C4-2B (cell line): ENCODE results near the gene TAAR8.

Source experiments
- H3K27ac ChIP-seq: fragments of 450-650 bp; 2 replicates; pipeline ENCODE4 v1.5.1; 2017
- ZFX ChIP-seq: fragments of 450-650 bp; IDR thresholded peaks from 2 replicates; pipeline ENCODE4 v1.6.1; 2017
- TF ChIP-seq, protein P1 (sequence below): fragments of 450-650 bp; conservative IDR thresholded peaks from 2 replicates; pipeline ENCODE4 v1.5.1; 2017; ENCODE audit warnings: mild to moderate bottlenecking

The TAAR8 gene

DNA sequence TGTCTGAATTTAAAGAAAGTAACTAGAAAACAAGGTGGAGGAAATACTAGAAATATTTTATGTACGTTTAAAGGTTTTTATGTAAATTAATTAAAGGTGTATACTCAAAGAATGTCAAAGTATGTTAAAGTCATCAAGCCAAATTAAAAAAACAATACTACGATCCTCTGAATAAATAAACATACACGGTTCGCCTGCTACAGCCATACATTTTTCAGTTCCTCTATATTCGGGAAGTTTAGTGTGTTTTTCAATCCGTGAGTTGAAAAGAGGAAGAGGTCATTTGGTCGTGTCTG is 40.2 kb upstream of the TAAR8 start:
- H3K27ac ChIP-seq = peak overlapping the region; percentile 74

DNA sequence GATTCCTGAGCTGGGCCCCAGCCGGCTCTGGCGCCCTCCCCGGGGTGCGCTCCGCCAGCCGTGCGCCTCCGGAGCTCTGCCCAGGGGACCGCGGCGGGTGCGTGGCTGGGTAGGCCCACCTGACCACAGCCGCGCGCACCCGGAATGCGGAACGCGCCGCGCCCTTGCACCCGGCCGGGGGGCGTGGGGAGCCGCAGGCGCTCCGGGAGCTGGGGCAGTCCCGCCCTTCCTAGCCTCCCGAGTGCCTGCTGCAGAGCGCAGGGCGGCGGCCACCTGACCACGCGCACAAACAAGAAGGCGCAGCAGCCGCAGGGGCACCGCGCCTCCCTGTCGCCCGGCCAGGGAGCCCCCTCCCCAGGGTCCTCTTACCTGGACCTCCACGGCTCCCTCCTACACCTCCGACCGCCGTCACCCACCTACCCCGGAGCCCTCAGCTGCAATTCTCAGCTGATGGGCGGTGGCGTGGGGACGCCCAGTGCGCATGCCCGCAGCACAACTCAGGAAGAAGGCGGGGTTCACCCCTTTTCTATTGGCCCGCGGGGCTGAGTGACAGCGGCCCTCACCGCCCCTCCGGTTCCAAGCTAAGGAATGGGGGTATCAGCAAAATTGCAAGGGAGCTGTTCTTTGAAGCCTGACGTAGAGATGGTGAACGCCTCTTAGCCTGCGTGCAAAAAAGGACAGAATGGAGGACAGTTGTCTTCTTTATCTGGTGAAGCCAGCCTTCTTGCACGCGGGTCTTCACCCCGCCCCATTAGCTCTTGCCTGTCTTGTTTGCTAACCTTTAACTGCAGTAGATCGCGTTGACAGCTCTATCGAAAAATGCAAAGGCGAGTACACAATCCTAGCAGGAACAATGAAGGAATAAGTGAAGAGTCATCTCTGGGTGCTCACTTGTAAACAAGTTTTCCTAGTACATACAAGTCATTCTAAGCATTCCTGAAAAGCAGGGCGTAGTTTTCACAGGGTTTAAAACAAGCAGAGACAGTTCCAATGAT is 39.5 kb upstream of the TAAR8 start, which contains the start of gene STX7:
Gene STX7 (minus strand): TSS at position 479 of the 995 bp plus-strand sequence. CDS start 9,586 bp downstream, outside the sequence.
- peak; percentile 71 for TF ChIP-seq ZFX
- TF ChIP-seq, protein P1, sequence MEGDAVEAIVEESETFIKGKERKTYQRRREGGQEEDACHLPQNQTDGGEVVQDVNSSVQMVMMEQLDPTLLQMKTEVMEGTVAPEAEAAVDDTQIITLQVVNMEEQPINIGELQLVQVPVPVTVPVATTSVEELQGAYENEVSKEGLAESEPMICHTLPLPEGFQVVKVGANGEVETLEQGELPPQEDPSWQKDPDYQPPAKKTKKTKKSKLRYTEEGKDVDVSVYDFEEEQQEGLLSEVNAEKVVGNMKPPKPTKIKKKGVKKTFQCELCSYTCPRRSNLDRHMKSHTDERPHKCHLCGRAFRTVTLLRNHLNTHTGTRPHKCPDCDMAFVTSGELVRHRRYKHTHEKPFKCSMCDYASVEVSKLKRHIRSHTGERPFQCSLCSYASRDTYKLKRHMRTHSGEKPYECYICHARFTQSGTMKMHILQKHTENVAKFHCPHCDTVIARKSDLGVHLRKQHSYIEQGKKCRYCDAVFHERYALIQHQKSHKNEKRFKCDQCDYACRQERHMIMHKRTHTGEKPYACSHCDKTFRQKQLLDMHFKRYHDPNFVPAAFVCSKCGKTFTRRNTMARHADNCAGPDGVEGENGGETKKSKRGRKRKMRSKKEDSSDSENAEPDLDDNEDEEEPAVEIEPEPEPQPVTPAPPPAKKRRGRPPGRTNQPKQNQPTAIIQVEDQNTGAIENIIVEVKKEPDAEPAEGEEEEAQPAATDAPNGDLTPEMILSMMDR = 0 out of 2 replicates have a peak, but pooled peaks have one; percentile 6
- peak within 1 kb of the TSS; percentile 74 for H3K27ac ChIP-seq

More for the DNA sequence above, 40.2 kb upstream of the TAAR8 start:
- no peak for TF ChIP-seq ZFX
- TF ChIP-seq, protein P1 = no peak

DNA sequence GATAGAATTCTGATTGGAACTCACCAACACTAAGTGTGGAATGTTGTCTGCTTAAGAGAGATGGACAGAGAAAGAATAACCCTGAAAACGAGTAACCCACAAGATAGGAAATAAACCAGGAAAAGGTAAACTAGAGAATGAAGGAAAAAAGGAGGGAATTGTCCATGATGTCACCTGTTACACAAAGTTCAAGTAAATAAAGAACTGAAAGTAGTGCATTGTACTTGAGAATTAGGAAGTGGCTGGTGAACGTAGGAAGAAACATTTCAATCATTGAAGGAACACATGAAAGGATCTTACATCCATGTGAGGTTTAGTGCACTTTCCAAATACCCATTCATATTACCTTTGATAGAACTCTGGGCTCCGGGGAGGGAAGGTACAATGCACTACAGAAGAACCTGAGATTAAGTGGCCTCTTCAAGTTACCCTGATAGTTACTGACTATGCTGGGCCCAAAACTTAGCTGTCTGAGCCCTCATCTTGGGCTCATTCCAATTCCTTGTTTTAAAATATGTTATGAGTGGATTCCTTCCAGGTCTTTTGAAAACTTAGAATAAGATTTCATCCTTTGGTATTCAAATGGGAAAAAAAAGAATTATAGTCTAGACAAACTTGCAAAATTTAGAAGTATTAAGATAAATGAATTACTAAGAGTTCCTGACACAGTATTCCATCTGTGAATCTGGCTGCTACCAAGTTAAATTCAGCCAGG is 38.5 kb upstream of the TAAR8 start:
- TF ChIP-seq ZFX = no peak
- H3K27ac ChIP-seq = no peak overlapping the region

DNA sequence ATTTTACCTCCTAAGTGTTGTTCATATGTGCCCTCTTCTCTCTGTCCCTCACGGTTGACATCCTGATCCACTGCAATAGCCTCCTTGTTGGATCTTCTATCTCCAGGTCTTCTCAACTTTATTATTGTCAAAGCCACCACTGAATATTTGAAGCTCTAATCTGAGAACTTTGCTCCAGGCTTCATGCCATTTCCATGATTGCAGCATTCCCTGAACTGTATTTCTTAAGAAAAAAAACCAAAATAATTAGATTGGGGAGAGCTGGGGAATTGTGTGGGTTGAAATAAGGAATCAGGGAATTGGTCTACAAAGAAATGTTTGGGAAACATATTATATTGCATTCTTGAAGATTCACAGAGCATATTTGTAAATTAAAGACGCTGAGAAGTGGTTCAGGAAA is 37.1 kb upstream of the TAAR8 start:
- no peak for TF ChIP-seq ZFX
- TF ChIP-seq, protein P1 = no peak
- H3K27ac ChIP-seq = no peak overlapping the region

DNA sequence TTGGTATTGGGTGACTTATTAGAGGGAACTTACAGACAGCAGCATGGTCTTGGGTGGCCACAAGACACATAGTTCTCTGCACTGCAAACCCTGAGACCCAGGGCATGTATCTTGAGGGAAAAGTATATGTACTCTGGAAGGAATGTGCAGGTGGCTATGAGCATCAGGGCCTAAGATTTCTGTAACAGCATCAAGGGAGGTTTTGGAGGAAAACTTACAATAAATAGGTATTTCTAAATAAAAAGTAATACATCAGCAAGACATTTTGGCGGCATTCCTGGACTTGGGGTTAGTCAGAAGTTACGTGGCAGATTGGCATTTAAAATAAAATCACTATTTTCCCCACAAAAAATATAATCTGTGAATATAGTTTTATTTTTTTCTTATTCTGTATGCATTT is 31.5 kb upstream of the TAAR8 start:
- no peak overlapping the region for H3K27ac ChIP-seq
- no peak for TF ChIP-seq ZFX
- TF ChIP-seq, protein P1 = no peak

DNA sequence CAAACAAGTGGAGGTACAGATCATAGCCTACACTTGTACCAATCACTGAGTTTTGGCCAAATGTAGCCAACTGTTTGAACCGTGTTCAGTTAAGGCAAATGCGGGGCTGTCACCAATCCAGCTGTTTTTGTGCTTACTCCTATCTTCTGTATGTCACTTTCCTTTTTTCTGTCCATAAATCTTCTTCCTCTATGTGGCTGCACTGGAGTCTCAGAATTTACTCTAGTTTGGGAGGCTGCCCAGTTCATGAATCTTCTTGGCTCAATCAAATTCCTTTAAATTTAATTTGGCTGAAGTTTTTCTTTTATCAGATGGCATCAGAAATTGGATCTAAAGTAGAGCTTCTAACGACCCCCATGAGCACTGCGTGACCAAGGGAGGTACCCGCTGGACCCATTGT is 27.8 kb upstream of the TAAR8 start:
- no peak overlapping the region for H3K27ac ChIP-seq
- no peak for TF ChIP-seq ZFX
- TF ChIP-seq, protein P1 = no peak

DNA sequence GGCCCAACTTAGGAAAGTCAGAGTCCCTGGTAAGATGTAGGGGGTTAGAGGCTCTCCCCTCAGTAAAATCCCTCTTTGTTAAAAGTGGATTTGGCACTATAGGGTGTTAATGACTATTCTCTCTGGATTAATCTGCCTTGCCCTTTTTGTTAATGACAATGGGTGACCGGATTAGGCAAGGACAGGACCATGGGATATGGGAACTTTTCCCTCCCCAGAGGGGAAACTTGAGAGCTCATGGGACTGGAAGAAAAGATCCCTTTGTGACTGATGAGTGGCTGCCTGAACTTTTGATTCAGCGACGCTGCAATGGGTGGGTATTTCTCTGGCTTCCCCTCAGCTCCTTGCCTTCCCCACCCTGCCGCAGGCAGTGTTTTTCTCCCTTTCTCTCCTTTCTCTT is 26.6 kb upstream of the TAAR8 start:
- no peak for TF ChIP-seq ZFX
- TF ChIP-seq, protein P1 = no peak
- no peak overlapping the region for H3K27ac ChIP-seq
